Liver (tissue), 9 donors: ENCODE results near the gene CD6. TPM values are rescaled to one million over a fixed set of nuclear protein-coding genes. Genes with fewer than 3 reads are reported as not detected.

Experiments
- DNase-seq: peaks from one replicate; pipeline ENCODE4 v3.0.0-alpha.2; 2017; ENCODE audit warnings: low spot score
- H3K27ac ChIP-seq, 2 donors: one replicate each; pipeline ENCODE4 v1.7.0; 2013; ENCODE audit warnings: inconsistent platforms in 2 of 2, low read length in 2 of 2, control low read depth in 1 of 2, low read depth in 1 of 2, mild to moderate bottlenecking in 1 of 2
- H3K27me3 ChIP-seq, 4 donors: one replicate each; pipeline versions ENCODE4 v1.6.1 to v1.7.0; 2013; ENCODE audit warnings: low read length in 3 of 4, inconsistent platforms in 1 of 4, mild to moderate bottlenecking in 1 of 4, moderate library complexity in 1 of 4; ENCODE audit not compliant: control insufficient read depth in 4 of 4, insufficient read depth in 4 of 4
- H3K36me3 ChIP-seq, 4 donors: one replicate each; pipeline versions ENCODE4 v1.6.1 to v1.7.0; 2013; ENCODE audit warnings: low read length in 3 of 4, mild to moderate bottlenecking in 3 of 4, low read depth in 1 of 4, moderate library complexity in 1 of 4; ENCODE audit not compliant: control insufficient read depth in 4 of 4, insufficient read depth in 3 of 4
- H3K4me1 ChIP-seq, 4 donors: one replicate each; pipeline versions ENCODE4 v1.6.1 to v1.7.0; 2013; ENCODE audit warnings: low read length in 3 of 4, mild to moderate bottlenecking in 3 of 4, moderate library complexity in 1 of 4; ENCODE audit not compliant: control insufficient read depth in 4 of 4, insufficient read depth in 4 of 4
- H3K4me3 ChIP-seq, 3 donors: one replicate each; pipeline versions ENCODE4 v1.6.1 to v1.7.0; 2013; ENCODE audit warnings: low read length in 3 of 3, control low read depth in 1 of 3, low read depth in 1 of 3, mild to moderate bottlenecking in 1 of 3
- H3K9ac ChIP-seq, 2 donors: one replicate each; pipeline ENCODE4 v1.7.0; 2013; ENCODE audit warnings: low read length in 2 of 2, mild to moderate bottlenecking in 2 of 2, moderate library complexity in 2 of 2, control low read depth in 1 of 2, low read depth in 1 of 2
- H3K9me3 ChIP-seq, 4 donors: one replicate each; pipeline versions ENCODE4 v1.6.1 to v1.7.0; 2013; ENCODE audit warnings: low read length in 3 of 4; ENCODE audit not compliant: control insufficient read depth in 4 of 4
- ATF3 ChIP-seq: IDR thresholded peaks from 2 replicates; pipeline ENCODE4 v1.6.1; 2016; ENCODE audit warnings: antibody characterized with exemption
- CTCF ChIP-seq: fragments of 150-350 bp; IDR thresholded peaks from 2 replicates; pipeline ENCODE4 v1.5.1; 2017; ENCODE audit warnings: improper control_type of control experiment, low read depth, low read length; ENCODE audit not compliant: missing input control
- EGR1 ChIP-seq, 2 donors: IDR thresholded peaks; 2 replicates each; pipeline ENCODE4 v1.6.1; 2016 to 2018; ENCODE audit warnings: antibody characterized with exemption in 2 of 2, low read depth in 2 of 2
- FOXA1 ChIP-seq: IDR thresholded peaks from 2 replicates; pipeline ENCODE4 v1.6.1; 2016; ENCODE audit warnings: antibody characterized with exemption
- GABPA ChIP-seq, 2 donors: IDR thresholded peaks in 1 of 2; conservative IDR thresholded peaks in 1 of 2; 2 replicates each; pipeline ENCODE4 v1.6.1; 2016; ENCODE audit warnings: antibody characterized with exemption in 2 of 2, mild to moderate bottlenecking in 1 of 2, moderate library complexity in 1 of 2
- HNF4A ChIP-seq, 2 donors: conservative IDR thresholded peaks; 2 replicates each; pipeline ENCODE4 v1.6.1; 2016; ENCODE audit warnings: antibody characterized with exemption in 2 of 2, mild to moderate bottlenecking in 2 of 2
- RAD21 ChIP-seq, 2 donors: IDR thresholded peaks; 2 replicates each; pipeline ENCODE4 v1.6.1; 2016; ENCODE audit warnings: antibody characterized with exemption in 2 of 2, mild to moderate bottlenecking in 2 of 2
- RXRA ChIP-seq, 2 donors: IDR thresholded peaks; 2 replicates each; pipeline ENCODE4 v1.6.1; 2017 to 2018; ENCODE audit warnings: antibody characterized with exemption in 2 of 2, mild to moderate bottlenecking in 1 of 2
- SP1 ChIP-seq: IDR thresholded peaks from 2 replicates; pipeline ENCODE4 v1.6.1; 2018; ENCODE audit warnings: antibody characterized with exemption, mild to moderate bottlenecking
- TAF1 ChIP-seq: conservative IDR thresholded peaks from 2 replicates; pipeline ENCODE4 v1.6.1; 2016; ENCODE audit warnings: antibody characterized with exemption, mild to moderate bottlenecking
- YY1 ChIP-seq: IDR thresholded peaks from 2 replicates; pipeline ENCODE4 v1.6.1; 2016; ENCODE audit warnings: antibody characterized with exemption, mild to moderate bottlenecking
- WGBS: extraction: QIAGEN DNeasy Blood & Tissue Kit; methylation state at CpG from one replicate; pipeline ENCODE4 v1.1.7; 2013; 5-methylcytosine and 5-hydroxymethylcytosine counted together
- polyA plus RNA-seq, 2 donors: library from polyadenylated mRNA; stranded (reverse) in 1 of 2; unstranded in 1 of 2; fragments of 200-250 nt in 1 of 2; fragments of >200 nt in 1 of 2; fragmentation: Nextera tagmentation in 1 of 2; extraction: Ambion mirVana in 1 of 2; gene quantifications; one replicate each; pipeline versions ENCODE4 v1.2.1 to v1.2.3, GENCODE V29; 2013 to 2015
- total RNA-seq, 2 donors: library from RNA; depleted of rRNA; stranded (reverse); fragments of >200 nt; gene quantifications; one replicate each; pipeline ENCODE4 v1.2.3, GENCODE V29; 2014
- TF ChIP-seq, protein P1 (sequence below): IDR thresholded peaks from 2 replicates; pipeline ENCODE4 v1.6.1; 2016; ENCODE audit warnings: antibody characterized with exemption, mild to moderate bottlenecking
- donor health status: healthy.
- donor health status: healthy.
- donor health status: healthy.
- donor health status: healthy.
- donor health status: healthy.

CD6 gene
- total and polyA plus RNA-seq, 4 donors: 0.31 to 0.59 (median 0.45) TPM

GRCh38 chr11:60927600-60927999 is 43.9 kb upstream of the CD6 start:
- Histone ChIP-seq H3K4me1 (peaks cover 5 to 13% (median 5%) of the 10 kb centered on the region in 4 donors), H3K27ac (no peak overlapping the region), H3K27me3 (peaks cover 0 to 6% (median 0%) of the 10 kb centered on the region in 4 donors), H3K9ac (no peak overlapping the region), H3K9me3 (no peaks in the 10 kb centered on the region), H3K36me3 (peaks cover 0 to 3% (median 0%) of the 10 kb centered on the region in 4 donors), H3K4me3 (no peak overlapping the region)
- 89% methylated on average over 16 of the region's 16 CpGs for WGBS
- no peak for TF ChIP-seq RAD21 (IDR thresholded peaks at IDR 0.05)
- no peak for TF ChIP-seq EGR1 (IDR thresholded peaks at IDR 0.05; ENCODE audit: low read depth in 2 of 2)
- TF ChIP-seq, protein P1, sequence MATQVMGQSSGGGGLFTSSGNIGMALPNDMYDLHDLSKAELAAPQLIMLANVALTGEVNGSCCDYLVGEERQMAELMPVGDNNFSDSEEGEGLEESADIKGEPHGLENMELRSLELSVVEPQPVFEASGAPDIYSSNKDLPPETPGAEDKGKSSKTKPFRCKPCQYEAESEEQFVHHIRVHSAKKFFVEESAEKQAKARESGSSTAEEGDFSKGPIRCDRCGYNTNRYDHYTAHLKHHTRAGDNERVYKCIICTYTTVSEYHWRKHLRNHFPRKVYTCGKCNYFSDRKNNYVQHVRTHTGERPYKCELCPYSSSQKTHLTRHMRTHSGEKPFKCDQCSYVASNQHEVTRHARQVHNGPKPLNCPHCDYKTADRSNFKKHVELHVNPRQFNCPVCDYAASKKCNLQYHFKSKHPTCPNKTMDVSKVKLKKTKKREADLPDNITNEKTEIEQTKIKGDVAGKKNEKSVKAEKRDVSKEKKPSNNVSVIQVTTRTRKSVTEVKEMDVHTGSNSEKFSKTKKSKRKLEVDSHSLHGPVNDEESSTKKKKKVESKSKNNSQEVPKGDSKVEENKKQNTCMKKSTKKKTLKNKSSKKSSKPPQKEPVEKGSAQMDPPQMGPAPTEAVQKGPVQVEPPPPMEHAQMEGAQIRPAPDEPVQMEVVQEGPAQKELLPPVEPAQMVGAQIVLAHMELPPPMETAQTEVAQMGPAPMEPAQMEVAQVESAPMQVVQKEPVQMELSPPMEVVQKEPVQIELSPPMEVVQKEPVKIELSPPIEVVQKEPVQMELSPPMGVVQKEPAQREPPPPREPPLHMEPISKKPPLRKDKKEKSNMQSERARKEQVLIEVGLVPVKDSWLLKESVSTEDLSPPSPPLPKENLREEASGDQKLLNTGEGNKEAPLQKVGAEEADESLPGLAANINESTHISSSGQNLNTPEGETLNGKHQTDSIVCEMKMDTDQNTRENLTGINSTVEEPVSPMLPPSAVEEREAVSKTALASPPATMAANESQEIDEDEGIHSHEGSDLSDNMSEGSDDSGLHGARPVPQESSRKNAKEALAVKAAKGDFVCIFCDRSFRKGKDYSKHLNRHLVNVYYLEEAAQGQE: no peak
- TF ChIP-seq SP1: no peak
- DNase-seq: no peak

DNA sequence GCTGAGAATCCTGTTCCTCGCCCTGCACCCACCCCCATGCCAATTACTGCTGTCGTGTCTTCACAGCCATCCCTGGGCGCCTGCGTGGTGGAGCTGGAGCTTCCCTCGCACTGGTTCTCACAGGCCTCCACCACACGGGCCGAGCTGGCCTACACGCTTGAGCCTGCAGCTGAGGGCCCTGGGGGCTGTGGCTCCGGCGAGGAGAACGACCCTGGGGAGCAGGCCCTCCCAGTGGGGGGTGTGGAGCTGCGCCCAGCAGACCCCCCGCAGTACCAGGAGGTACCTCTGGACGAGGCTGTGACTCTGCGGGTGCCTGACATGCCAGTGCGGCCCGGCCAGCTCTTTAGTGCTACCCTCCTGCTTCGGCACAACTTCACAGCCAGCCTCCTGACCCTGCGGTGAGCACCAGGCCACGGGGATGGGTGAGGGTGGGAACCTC is 42.9 kb upstream of the CD6 start:
- Histone ChIP-seq H3K4me1 (peaks cover 5 to 13% (median 5%) of the 10 kb centered on the region in 4 donors), H3K9me3 (no peaks in the 10 kb centered on the region), H3K9ac (no peak overlapping the region), H3K27ac (no peak overlapping the region), H3K36me3 (no peaks in the 10 kb centered on the region), H3K27me3 (peaks cover 0 to 6% (median 0%) of the 10 kb centered on the region in 4 donors), H3K4me3 (no peak overlapping the region)
- 93% methylated on average over 20 of the region's 20 CpGs for WGBS
- TF ChIP-seq HNF4A (conservative IDR thresholded peaks at IDR 0.05) (no peak), EGR1 (IDR thresholded peaks at IDR 0.05; ENCODE audit: low read depth in 2 of 2) (no peak), CTCF (no peak), YY1 (no peak), SP1 (no peak), GABPA (IDR thresholded peaks at IDR 0.05 in 1 of 2, conservative IDR thresholded peaks at IDR 0.05 in 1 of 2) (no peak), TAF1 (no peak), FOXA1 (no peak), ATF3 (no peak)
- DNase-seq: no peak

DNA sequence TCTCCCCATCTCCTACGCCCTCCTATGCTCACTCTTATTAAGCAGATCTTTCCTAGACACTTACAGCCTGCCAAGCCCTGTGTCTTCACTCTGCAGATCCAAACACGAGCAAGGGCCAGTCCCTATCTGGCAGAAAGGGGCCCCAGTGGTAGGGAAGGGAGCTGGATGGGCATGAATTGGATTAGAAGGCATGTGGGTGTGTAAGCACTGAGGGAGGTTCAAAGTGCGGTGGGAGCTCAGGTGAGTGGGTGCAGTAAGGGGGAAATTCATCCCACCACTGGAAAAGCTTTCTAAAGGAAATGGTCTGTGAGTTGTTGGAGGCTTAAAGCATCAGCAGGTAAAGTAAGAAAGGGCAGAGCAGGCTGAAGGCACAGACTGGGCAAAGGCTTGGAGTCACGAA is 41.7 kb upstream of the CD6 start:
- WGBS: 84% methylated on average over 4 of the region's 4 CpGs
- H3K9me3 ChIP-seq: no peaks in the 10 kb centered on the region
- H3K36me3 ChIP-seq: no peaks in the 10 kb centered on the region
- DNase-seq: no peak
- peaks cover 0 to 6% (median 0%) of the 10 kb centered on the region in 4 donors for H3K27me3 ChIP-seq
- H3K9ac ChIP-seq: no peak overlapping the region
- no peak overlapping the region for H3K27ac ChIP-seq
- no peak overlapping the region for H3K4me3 ChIP-seq
- H3K4me1 ChIP-seq: peaks cover 0 to 2% (median 2%) of the 10 kb centered on the region in 4 donors
- TF ChIP-seq, protein P1: no peak
- TF ChIP-seq RAD21 (IDR thresholded peaks at IDR 0.05) (no peak), CTCF (no peak), RXRA (IDR thresholded peaks at IDR 0.05) (no peak), SP1 (no peak), YY1 (no peak)
